Activated CD4-positive, alpha-beta T cell treated with anti-CD3 and anti-CD28 coated beads, Interleukin-2, amount 50 U/mL, for 16 hours (primary cell): ENCODE results near the gene EFHC1.

ENCODE experiments used
- DNase-seq: peaks from one replicate; pipeline ENCODE4 v3.0.0-alpha.2; 2020

The EFHC1 gene

GRCh38 chr6:52543729-52544601, 123.8 kb downstream of the EFHC1 start:
- DNase-seq: no peak

- no peak for DNase-seq
These were observed 124.7 kb downstream of the EFHC1 start for GRCh38 chr6:52544602-52545405.

DNA sequence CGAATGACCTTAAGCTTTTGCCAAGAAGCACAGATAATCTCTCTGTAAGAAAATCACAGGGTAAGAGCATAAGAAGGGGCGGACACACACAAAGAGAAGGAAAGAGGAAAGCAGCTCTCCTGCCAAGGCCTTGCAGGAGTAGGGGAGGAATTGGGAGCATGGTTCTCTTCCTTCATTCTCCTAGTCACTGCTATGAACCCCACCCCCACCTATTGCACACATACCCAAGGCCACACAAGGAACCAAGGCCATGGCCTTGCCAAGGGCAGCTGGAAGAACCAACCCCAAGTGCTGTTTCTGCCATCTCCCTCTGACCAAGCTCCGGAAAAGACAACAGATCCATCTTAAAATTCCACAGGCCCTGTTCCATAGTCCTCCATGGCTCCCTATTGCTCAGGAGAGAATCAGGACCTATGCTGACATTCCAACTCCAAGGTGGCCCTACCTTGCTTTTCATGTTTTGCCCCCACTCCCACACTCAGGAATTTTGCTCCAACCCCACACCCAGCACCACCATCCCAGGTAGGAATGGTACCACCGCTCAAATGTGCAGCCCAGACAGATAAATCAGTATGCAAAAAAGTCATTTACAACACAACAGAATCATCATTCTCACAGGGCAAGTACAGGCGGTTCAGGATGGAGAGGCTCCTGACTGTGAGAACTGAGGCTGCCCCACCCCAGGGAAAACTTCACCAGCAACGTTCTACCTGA, 125.4 kb downstream of the EFHC1 start:
- no peak for DNase-seq

DNA sequence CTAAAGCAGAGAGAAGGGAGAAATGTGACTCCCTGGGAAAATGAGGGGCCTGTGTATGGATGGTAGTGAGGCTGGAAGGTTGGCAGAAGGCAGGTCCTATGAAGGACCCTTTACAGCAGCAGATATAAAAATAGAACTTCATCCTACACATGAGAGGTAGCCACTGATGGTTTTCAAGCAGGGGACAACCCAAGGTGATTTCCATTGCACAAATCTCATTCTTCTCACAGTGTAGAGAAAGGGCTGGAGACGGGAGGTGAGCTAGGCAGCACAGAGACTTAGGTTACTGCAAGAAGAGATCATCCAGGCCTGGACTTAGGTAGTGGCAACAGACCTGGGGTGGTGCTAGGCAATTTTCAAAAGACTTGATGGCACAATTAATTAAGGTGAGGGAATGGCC, 126.0 kb downstream of the EFHC1 start:
- DNase-seq: no peak

GRCh38 chr6:52546678-52547077, 126.5 kb downstream of the EFHC1 start:
- DNase-seq: no peak

DNA sequence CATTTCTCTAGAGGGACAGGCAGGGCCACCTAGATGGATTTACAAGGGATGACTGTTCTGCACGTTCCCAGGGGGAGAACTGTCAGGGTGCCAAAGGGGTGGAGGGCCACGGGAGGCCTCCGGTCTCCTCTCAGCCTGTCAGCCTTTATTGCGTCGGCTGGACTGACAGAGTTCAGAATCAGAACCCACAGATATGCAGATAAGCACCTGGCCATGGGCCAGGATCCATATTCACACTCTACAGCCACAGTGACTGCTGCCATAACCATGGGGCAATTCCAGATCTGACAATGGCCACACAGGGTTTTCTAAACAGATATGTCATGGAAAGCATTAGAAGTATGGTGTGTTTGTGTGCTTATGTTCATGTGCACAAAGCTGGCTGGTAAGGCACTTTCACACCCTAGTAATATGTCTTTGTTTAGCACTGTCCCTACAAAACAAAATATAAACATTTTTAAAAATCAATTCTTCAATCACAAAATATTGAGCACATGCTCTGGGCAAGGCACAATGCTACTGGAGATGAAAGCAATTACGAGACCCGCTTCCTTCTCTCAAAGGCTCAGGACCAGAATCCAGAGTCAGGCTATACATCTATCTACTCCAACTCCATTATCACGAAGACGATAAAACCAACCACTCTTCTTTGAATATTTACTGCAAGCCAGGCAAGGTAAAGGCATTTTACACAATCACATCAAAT, 127.7 kb downstream of the EFHC1 start:
- DNase-seq: no peak

GRCh38 chr6:52548353-52548713, 128.2 kb downstream of the EFHC1 start:
- DNase-seq: no peak

DNA sequence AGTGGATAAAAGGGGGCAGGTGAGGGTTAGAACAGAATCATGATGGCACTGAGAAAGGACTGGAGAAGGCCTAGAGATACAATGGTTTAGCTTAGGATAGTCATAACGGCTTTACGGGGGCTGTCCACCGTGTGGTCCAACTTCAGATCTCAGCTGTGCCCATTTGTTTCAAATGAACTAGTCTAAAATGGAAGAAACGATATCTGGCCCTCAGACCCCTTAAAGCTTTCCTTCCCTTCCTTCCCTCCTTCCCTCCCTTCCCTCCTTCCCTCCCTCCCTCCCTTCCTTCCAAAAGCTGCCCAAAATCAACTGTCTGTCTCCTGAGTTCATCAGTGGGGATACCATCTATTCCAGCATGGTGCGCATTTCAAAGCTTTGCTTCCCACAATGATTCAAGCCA, 128.9 kb downstream of the EFHC1 start:
- DNase-seq: no peak

DNA sequence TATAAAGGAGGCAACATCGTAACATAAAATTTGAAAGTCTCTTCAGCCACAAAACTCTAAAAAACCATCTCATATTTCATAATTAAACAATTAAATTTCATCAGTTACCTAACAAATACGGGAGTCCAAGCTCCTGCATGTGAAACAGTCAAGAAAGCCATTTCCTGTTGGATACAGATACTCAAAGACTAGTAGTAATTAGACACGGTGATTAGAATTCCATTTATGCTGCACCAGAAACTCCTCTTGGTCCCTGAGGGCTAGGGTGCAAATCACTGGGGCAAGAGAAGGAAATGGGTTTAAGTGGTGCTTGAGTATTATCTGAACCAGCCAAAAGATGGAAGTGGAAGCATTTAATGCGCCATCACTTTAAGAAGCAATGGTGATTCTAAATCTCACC, 129.3 kb downstream of the EFHC1 start:
- no peak for DNase-seq

DNA sequence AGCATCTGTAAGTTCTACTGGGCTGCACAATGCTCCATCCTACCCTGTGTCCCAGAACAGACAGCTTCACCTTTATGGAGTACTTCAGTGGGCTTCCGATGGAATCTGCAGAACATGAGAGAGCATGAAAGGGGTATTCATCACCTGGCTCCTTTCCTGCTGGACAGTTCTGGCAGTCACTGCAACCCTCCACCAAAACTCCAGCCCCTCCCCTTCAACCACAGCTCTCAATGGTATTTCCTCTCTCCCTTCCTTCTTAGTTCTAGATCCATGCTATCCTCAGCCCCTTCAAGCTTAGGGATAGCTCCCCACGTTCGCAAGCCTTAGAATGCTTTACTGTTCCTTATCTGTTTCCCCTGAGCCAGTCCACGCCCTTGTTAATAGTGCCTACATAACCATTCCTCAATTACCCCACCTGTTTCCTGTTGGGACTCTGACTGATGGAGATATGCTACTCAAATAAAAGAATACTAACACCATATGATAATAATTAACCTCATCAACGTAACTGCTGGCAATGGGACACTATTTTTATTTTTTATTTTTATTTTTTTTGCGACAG, 130.0 kb downstream of the EFHC1 start:
- no peak for DNase-seq

DNA sequence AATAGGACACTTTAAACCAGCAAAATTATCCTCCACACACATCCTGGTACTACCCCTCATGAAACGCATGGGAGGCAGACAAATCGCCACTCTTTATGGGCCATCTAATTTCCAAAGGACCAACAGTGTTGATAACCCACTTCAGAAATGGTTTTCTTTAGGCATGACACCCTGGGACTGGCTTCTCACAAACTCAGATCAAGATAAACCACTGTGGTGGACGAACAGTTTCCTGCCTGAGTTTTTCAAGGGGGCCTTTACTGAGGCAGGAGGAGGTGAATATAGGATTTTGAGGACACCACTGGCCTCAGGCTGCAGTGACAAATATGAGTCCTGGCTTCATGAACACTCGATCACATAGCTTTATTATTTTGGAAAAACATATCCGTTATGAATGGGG, 130.7 kb downstream of the EFHC1 start:
- no peak for DNase-seq

DNA sequence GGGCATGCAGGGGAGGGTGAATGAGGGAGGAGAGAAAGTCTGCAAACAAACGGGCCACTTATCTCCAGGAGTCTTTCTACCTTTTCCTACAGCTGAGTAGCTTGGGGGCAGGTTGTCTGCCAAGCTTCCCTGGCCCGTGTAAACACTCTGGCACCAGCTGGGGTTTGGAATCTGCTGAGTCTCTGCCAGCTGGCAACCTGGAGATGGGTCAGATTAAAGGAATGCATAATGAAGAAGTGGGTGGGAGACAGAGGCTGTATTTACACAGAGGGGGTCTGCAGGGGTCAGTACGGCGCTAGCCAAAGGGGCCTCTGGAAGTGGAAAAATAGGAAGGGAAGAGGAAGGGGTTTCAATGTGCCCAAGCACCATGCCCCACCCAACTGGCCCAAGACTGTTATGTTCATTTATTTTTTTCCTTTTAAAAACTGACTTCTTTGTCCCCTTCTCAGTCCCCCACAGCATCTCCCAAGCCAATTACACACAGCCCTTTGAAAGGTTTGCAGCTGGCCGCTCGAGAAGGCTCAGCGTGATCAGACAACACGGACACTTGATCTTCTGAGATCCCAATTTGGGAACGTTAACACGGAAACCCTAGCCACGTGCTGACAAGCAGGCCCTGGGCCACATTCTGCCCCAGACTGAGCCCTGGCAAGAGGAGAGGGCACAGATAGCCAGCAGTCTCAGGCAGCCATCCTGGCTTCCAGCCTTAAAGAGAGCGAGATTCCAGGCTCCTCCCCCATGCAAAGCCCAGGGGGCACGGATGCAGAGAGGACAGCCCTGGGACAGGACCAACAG, 131.5 kb downstream of the EFHC1 start:
- no peak for DNase-seq

- DNase-seq: no peak
These were observed 132.1 kb downstream of the EFHC1 start for GRCh38 chr6:52552278-52552643.

DNA sequence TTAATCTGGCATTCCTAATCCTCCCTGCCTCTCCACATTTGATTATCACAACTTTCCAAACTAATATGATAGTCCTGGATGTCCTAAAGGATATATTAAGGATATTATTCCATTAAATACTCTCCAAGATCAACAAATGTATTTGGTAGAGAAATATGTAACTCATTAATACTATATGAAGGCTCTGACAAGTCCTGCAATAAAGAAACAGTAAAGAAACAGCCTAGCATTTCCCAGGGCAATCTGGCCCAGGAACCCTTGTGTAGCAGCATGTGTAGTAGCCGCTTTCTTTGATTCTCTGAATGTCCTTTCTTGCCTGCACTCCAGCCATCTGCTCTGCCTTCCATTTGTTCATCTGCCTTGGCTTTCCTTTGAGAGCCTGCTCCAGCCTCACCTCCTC, 133.0 kb downstream of the EFHC1 start:
- no peak for DNase-seq

GRCh38 chr6:52553719-52554118, 133.6 kb downstream of the EFHC1 start:
- no peak for DNase-seq

- DNase-seq: no peak
These were observed 134.6 kb downstream of the EFHC1 start for GRCh38 chr6:52554684-52555280.

GRCh38 chr6:52555518-52556233, 135.5 kb downstream of the EFHC1 start:
- DNase-seq: no peak

DNA sequence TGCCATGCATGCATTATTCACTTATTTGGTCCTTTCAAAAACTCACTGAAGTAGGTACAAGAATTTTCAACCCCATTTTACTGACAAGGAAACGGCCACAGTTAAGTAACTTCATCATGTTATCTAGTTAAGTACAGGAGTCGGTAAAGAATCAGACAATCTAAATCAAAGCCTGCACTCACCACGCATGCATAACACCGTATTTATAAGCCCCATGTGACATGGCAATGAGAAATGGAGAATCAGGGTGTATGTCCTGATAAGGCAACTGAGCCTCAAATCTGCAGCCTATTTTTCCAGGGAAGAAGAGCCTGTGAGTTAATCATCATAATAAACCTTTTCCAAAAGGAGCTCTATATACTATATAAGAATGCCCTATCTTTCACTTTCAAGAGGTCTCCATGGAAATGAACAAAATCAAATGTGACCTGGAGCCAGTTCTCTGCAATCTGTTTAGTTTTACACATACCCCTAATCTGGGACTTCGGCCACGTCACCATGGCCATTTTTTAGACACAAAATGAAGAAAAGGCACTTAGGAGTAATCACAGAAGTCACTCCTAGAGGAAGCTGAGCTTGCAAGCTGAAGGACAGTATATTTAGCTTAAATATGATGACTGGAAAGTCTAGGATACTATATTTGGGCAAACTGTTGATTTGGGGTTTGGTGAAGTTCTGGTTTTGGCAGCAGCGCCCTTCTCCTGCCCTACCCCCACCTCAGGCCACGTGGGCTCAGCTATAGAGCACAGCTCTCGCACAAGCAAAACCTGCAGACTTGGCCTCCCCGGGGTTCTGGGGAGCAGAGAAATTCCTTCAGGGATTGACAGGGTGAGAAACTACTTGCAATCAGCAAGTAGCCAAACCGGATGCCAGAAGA, 137.5 kb downstream of the EFHC1 start:
- no peak for DNase-seq

DNA sequence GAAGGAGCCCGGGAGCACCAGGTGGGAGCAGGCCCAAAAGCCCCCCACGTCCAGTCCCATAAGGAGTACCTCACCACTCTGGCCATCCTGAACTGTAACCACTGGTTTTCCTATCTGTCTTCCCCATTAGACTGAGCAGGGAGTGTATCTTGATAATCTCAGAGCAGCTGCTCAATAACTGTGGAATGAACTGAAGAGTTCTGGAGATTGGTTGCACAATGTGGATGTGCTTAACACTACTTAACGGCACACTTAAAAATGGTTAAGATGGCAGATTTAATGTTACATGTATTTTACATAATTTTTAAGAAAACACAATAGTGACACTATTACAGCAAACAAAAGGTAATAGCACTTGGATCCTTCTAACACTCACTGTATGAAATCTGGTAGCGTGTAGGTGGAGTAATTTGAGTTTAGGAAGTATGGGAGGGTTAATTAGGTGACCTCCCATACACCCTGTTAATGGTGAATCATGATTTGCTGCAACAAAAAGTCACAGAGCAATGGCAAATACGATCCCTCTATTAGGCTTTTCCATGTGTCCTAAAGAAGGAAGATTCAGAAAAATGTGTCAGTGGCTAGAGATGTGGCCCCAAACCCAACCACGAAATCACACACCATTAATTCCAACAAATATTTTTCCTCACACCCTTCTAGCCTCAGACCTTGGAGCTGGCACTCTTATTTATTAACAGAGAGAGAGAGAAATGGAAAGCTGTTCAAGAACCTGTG, 138.3 kb downstream of the EFHC1 start:
- DNase-seq: no peak
